Spleen (tissue), 7 donors: Measurements from ENCODE around the gene CCNE1.

ENCODE experiments used
- POLR2A ChIP-seq, 3 donors: fragments of 450-650 bp; IDR thresholded peaks; one replicate each; pipeline ENCODE4 v1.5.1; 2017; ENCODE audit warnings: antibody characterized with exemption in 3 of 3, mild to moderate bottlenecking in 1 of 3
- POLR2AphosphoS5 ChIP-seq, 3 donors: sonication (generic); formaldehyde crosslinking; IDR thresholded peaks; one replicate each; pipeline ENCODE4 v1.5.1; 2017; ENCODE audit warnings: antibody characterized with exemption in 3 of 3
- TF ChIP-seq, protein P1 (sequence below), 11 experiments: fragments of 200-600 bp in 7 of 11; fragments of 450-650 bp in 4 of 11; sonication (generic) in 4 of 11; IDR thresholded peaks in 8 of 11; conservative IDR thresholded peaks in 3 of 11; 1 replicate in 7 of 11; 2 replicates in 4 of 11; pipeline versions ENCODE4 v1.4.0 to v1.8.0; 2016 to 2021; ENCODE audit warnings: antibody characterized with exemption in 11 of 11, inconsistent platforms in 4 of 11, mild to moderate bottlenecking in 1 of 11
- donor health status: DM: no; HTN: no; CAD: no; lungs with moderate emphysema.
- donor health status: DM: no; HTN: no; CAD: no.
- donor health status: DM: no; HTN: no; CAD: no.

DNA sequence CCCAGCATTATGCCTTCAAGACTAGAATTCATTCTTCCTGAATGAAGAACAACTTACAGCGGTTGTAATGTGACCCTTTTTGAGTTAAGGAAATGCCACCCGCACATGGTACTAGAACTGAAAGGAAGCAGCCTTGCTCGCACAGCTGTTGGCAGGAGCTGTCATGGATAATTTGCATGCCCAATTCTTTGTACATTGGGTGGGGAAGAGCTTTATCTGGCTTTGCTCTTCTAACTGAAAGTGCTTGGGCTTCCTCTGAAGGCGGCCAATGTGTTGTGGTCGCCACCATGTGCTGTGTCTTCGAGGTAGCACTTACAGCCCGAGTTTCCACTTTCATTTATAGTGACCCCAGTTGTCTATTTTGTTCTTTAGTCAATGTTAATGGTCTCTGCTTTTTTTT lies 3.4 kb downstream of the CCNE1 start:
- TF ChIP-seq, protein P1, sequence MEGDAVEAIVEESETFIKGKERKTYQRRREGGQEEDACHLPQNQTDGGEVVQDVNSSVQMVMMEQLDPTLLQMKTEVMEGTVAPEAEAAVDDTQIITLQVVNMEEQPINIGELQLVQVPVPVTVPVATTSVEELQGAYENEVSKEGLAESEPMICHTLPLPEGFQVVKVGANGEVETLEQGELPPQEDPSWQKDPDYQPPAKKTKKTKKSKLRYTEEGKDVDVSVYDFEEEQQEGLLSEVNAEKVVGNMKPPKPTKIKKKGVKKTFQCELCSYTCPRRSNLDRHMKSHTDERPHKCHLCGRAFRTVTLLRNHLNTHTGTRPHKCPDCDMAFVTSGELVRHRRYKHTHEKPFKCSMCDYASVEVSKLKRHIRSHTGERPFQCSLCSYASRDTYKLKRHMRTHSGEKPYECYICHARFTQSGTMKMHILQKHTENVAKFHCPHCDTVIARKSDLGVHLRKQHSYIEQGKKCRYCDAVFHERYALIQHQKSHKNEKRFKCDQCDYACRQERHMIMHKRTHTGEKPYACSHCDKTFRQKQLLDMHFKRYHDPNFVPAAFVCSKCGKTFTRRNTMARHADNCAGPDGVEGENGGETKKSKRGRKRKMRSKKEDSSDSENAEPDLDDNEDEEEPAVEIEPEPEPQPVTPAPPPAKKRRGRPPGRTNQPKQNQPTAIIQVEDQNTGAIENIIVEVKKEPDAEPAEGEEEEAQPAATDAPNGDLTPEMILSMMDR (IDR thresholded peaks at IDR 0.05 in 8 of 11, conservative IDR thresholded peaks at IDR 0.05 in 3 of 11) = no peak
- TF ChIP-seq POLR2AphosphoS5 (IDR thresholded peaks at IDR 0.05) = no peak
- TF ChIP-seq POLR2A (IDR thresholded peaks at IDR 0.05) = no peak
